Esophagus (tissue), 2 donors: ENCODE measurements around the gene BRD7. TPM values are rescaled to one million over a fixed set of nuclear protein-coding genes. Genes with fewer than 3 reads are reported as not detected.

ENCODE experiments used
- H3K27ac ChIP-seq, 2 donors: one replicate each; pipeline ENCODE4 v1.5.1; 2013; ENCODE audit warnings: low read depth in 2 of 2, mild to moderate bottlenecking in 2 of 2, inconsistent platforms in 1 of 2, low read length in 1 of 2, moderate library complexity in 1 of 2
- H3K27me3 ChIP-seq, 2 donors: one replicate each; pipeline ENCODE4 v1.6.1; 2013; ENCODE audit warnings: low read length in 2 of 2, control low read depth in 1 of 2, mild to moderate bottlenecking in 1 of 2; ENCODE audit not compliant: insufficient read depth in 2 of 2, control insufficient read depth in 1 of 2
- H3K36me3 ChIP-seq, 2 donors: one replicate each; pipeline ENCODE4 v1.6.1; 2013; ENCODE audit warnings: low read length in 1 of 2; ENCODE audit not compliant: control insufficient read depth in 2 of 2, insufficient read depth in 2 of 2
- H3K4me1 ChIP-seq, 2 donors: one replicate each; pipeline ENCODE4 v1.6.1; 2013; ENCODE audit warnings: low read length in 1 of 2; ENCODE audit not compliant: control insufficient read depth in 2 of 2, insufficient read depth in 2 of 2
- H3K4me3 ChIP-seq, 2 donors: one replicate each; pipeline ENCODE4 v1.5.1; 2013; ENCODE audit warnings: low read length in 2 of 2, mild to moderate bottlenecking in 2 of 2, low read depth in 1 of 2, moderate library complexity in 1 of 2
- H3K9me3 ChIP-seq, 2 donors: one replicate each; pipeline ENCODE4 v1.6.1; 2013; ENCODE audit warnings: mild to moderate bottlenecking in 2 of 2, low read depth in 1 of 2, low read length in 1 of 2, moderate library complexity in 1 of 2; ENCODE audit not compliant: control insufficient read depth in 2 of 2, insufficient read depth in 1 of 2
- WGBS, 2 donors: extraction: QIAGEN DNeasy Blood & Tissue Kit; methylation state at CpG; one replicate each; pipeline ENCODE4 v1.1.7; 2013; 5-methylcytosine and 5-hydroxymethylcytosine counted together
- polyA plus RNA-seq, 2 donors: library from polyadenylated mRNA; stranded (reverse); fragments of 200-250 nt; gene quantifications; one replicate each; pipeline ENCODE4 v1.2.3, GENCODE V29; 2013
- donor health status: healthy with polysubstance abuse.
- donor health status: Bipolar disorder and iron deficiency.

The BRD7 gene
- polyA plus RNA-seq, 2 donors = 42.1 to 45.0 TPM

DNA sequence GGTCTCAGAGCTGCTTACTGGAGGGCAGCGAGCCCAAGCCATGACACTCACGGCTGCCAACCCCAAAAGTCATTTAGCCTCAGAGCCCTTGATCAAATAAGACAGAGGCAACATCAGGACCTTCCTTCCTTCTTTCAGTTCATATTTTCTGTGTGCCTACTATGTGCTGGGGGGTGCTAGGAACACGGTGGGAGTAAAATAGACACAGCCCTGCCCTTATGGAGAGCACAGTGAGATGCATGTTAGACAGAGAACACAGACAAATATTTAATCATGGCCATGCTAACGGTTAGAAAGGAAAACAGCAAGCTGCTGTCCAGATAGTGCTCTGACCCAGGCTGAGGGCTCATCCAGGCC lies 4.5 kb upstream of the BRD7 start:
- peaks cover 2% of the 10 kb centered on the region in 2 donors for H3K4me1 ChIP-seq
- no peaks in the 10 kb centered on the region for H3K27me3 ChIP-seq
- WGBS, 2 donors = 52 to 67% methylated on average over 4 of the region's 4 CpGs
- H3K4me3 ChIP-seq = no peak overlapping the region
- H3K27ac ChIP-seq = peak overlapping the region; percentile 9 to 74
- no peaks in the 10 kb centered on the region for H3K36me3 ChIP-seq
- no peaks in the 10 kb centered on the region for H3K9me3 ChIP-seq

DNA sequence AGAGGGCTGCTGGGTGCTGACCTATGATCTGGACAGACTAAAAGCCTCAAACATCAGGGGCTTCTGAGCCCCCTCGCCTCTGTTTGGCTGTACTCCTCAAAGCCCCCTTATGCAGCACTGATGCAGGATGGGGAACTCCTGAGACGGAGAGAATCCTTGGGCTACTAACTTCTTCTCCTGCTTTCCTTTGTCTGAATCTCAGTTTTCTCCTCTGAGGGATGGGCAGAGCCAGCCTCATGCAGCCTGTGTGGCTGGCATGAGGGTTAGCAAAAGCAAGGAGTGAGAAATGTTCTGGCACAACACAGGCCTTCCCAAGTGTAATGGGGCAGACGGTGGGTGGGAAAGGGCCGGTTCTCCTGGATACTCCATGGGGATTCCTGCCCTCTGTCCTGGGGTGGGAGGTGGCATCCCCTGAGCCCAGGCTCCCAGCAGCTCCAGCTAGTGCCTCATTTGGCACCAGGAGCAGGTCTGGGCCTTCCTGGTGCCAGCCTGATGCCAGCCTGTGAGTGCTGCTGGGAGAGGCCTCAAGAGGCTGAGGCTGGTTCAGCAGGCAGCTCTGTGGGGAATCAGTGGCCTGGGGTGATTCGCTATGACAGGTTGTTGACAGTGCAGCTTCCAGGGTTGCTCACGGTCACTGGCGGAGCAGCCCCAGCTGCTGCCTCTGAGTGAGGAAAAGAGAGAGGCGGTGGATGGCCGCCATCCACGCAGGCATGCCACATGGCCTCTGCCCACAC lies 4.0 kb upstream of the BRD7 start:
- H3K27ac ChIP-seq = peak overlapping the region; percentile 9 to 74
- no peak overlapping the region for H3K4me3 ChIP-seq
- WGBS, 2 donors = 56 to 60% methylated on average over 10 of the region's 10 CpGs
- H3K4me1 ChIP-seq = peaks cover 2% of the 10 kb centered on the region in 2 donors
- no peaks in the 10 kb centered on the region for H3K27me3 ChIP-seq
- no peaks in the 10 kb centered on the region for H3K36me3 ChIP-seq
- H3K9me3 ChIP-seq = no peaks in the 10 kb centered on the region

DNA sequence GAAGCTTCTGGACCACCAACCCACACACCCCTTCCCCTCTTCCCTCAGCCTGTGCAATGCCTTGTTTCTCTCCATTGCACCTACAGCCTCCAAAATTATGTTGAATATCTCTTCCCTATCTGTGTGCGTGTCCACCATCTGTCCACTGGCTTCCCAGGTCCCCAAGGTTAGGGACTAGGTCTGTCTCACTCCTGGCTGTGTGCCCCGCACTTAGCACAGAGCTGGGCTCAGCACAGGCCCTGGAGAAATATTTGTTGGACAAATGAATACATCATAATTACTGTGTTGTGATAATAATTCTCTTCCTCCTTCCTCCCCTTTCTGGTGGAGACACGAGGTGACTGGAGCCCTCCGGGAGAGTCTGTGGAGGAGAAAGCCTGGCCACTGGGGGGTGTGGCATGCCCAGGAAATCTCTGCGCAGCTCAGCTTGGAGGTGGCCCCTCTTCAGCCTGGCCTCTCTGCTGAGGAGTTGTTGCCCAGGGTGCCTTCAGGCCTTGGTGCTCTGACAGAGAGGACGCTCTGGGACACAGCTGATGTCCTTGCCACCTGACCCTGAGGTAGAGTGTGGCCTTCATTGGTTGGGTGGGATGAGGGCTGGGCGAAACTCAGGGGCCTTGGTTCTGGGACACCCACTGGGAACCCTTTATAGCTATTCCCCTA lies 3.3 kb upstream of the BRD7 start:
- 72 to 74% methylated on average over 7 of the region's 7 CpGs for WGBS, 2 donors
- Histone ChIP-seq H3K27me3 (no peaks in the 10 kb centered on the region), H3K9me3 (no peaks in the 10 kb centered on the region), H3K4me3 (no peak overlapping the region), H3K4me1 (peaks cover 2% of the 10 kb centered on the region in 2 donors), H3K36me3 (no peaks in the 10 kb centered on the region), H3K27ac (peak overlapping the region in 1 of 2 donors; percentile 74)

DNA sequence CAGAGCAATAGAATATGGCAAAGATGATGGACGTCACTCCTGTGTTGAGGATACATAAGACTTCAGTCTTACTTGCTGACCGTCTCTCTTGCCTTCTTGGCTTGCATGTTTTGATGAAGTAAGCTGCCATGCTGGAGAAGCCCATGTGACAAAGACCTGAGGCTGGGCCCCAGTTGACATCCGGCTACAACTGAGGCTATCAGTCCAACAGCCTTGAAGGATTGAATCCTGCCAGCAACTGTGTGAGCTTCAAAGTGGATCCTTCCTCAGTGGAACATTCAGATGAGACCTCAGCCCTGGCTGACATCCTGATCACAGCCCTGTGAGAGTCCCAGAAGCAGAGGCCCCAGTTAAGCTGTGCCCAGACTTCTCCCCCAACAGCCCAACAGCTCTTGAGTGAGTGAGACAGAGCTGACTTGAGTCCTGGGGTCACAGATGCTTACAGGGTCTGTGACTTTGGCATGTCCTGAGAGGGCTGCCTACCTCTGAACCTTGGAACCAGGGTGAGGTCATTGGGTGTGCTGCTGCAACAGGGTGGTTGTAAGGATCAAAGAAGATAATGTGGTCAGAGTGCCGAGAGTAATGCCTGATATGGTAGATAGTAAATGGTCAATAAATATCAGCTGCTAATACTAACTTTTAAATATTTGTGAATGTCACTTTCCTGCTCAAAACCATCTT lies 2.4 kb upstream of the BRD7 start:
- no peak overlapping the region for H3K27ac ChIP-seq
- H3K4me1 ChIP-seq = peaks cover 2% of the 10 kb centered on the region in 2 donors
- 91 to 96% methylated on average over 4 of the region's 4 CpGs for WGBS, 2 donors
- no peaks in the 10 kb centered on the region for H3K9me3 ChIP-seq
- no peaks in the 10 kb centered on the region for H3K36me3 ChIP-seq
- no peaks in the 10 kb centered on the region for H3K27me3 ChIP-seq
- H3K4me3 ChIP-seq = no peak overlapping the region

DNA sequence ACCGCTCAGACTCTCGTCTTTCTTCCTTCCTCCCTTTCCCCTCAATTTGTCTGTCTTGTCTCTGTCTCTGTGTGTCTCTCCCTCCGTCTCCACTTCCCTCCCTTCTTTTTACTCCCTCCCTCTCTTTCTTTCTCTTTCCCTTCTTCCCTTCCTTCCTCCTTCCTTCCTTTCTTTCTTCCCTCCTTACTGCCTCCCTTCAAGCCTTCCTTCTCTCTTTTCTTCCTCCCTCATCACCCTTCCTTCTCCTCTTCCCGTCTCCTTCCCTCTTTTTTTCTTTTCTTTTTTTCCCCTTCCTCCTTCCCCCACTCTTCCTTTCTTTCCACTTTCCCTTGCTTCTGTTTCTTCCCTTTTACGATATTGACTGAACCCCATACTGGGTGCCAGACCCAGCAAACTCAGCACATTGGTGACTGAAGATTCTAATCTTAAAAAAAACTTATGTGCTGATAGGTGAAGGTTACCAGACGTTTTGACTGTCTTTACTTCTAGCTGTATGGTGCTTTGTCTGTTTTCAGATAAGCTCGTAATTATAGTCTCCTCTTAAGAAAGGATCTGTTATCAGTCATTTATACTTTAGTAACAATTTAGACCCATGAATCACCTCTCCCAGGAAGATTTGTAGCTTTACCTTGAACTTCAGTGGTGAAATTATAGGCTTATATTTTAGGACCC lies 481 bp upstream of the BRD7 start:
- Histone ChIP-seq H3K27ac (no peak overlapping the region), H3K4me3 (peak overlapping the region in 1 of 2 donors; percentile 73), H3K4me1 (peaks cover 2% of the 10 kb centered on the region in 2 donors)

DNA sequence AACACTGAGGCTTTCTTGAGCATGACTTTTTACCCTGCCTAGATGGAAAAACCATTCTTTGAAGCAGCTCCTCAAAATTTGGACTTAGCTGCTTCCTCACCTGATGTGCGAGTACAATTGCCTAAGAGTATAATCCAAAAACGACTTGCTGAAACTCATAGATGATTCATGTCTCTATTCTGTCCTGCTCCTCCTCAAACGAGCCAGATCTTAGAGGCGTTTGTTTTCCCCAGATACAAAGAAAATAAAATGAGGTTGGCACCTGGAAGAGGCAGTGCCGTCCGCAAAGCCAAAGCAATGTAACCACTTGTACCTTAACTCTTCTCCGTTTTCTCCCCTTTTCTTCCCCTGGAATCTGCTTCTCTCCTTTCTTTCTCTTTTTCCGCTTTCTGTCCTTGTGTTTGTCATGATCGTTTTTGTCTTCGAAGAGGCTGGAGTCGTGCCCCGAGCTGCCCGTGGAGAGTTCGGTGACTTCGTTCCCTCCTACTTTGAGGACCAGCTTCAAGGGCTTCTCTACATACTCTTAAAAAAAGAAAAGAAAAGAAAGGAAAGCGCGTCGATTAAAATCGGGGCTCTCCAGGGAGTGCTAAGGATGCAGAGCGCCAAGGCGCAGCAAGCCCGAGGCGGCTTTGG lies 895 bp downstream of the BRD7 start:
- Histone ChIP-seq H3K27me3 (no peaks in the 10 kb centered on the region), H3K36me3 (peaks cover 0 to 7% of the 10 kb centered on the region in 2 donors), H3K4me3 (peak overlapping the region; percentile 73 to 88), H3K27ac (peak overlapping the region; percentile 81 to 94), H3K9me3 (no peaks in the 10 kb centered on the region), H3K4me1 (peaks cover 0 to 2% of the 10 kb centered on the region in 2 donors)
- 3 to 5% methylated on average over 23 of the region's 23 CpGs for WGBS, 2 donors

More for the DNA sequence above, 481 bp upstream of the BRD7 start:
- H3K36me3 ChIP-seq = no peaks in the 10 kb centered on the region
- H3K27me3 ChIP-seq = no peaks in the 10 kb centered on the region
- 24 to 30% methylated on average over 5 to 7 of the region's 7 CpGs for WGBS, 2 donors
- no peaks in the 10 kb centered on the region for H3K9me3 ChIP-seq

DNA sequence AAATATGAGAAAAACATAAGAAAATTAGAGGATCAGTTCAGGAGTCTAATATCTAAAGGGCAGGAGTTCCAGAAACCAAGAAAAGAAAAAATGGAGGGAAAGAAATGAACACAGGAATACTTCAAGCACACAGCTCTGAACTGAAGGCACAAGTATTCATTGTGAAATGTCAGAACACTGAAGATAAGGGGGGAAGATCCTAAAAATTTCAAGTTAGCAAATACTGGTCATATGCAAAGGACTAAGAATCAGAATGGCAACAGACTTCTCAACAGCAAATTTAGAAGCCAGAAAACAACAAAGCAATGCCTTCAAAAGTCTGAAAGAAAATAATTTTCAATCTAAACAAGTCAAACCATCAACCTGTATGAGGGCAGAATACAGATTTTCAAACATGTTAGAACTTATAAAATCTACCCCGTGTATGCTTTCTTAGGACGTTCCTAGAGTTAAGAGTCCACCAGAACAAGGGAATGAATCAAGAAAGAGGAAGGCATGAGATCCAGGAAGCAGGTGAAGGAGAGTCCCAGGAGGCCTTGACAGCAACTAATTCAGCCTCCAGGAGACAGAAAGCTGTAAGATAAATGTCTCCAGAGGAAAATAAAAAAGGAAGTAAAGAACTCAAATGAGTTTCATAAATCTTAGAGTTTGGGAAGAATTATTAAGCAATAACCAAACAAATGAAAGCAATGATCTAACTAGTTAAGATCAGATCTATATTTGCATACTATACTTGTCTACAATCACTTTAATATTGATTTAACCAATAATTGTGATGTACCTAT lies 2.8 kb downstream of the BRD7 start:
- WGBS, 2 donors = 33 to 34% methylated on average over 2 of the region's 2 CpGs
- Histone ChIP-seq H3K9me3 (no peaks in the 10 kb centered on the region), H3K27ac (no peak overlapping the region), H3K4me1 (no peaks in the 10 kb centered on the region), H3K4me3 (no peak overlapping the region), H3K27me3 (no peaks in the 10 kb centered on the region), H3K36me3 (peaks cover 0 to 10% of the 10 kb centered on the region in 2 donors)

DNA sequence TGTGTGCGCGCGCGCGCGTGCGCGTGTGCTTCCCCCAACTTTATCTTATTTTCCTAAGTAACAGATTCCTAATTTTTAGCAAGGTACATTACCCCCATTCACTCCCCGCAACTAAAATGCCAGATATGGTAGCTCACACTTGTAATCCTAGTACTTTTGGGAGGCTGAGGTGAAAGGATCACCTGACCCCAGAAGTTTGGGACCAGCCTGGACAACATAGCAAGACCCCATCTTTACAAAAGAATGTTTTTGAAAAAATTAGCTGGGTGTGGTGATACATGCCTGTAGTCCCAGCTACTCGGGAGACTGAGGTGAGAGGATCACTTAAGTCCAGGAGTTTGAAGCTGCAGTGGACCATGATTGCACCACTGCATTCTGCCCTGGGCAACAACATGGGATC lies 5.1 kb downstream of the BRD7 start:
- no peak overlapping the region for H3K4me3 ChIP-seq
- WGBS, 2 donors = 70 to 84% methylated on average over 10 of the region's 10 CpGs
- no peak overlapping the region for H3K27ac ChIP-seq
- no peaks in the 10 kb centered on the region for H3K4me1 ChIP-seq
- H3K27me3 ChIP-seq = no peaks in the 10 kb centered on the region
- no peaks in the 10 kb centered on the region for H3K9me3 ChIP-seq
- peaks cover 0 to 12% of the 10 kb centered on the region in 2 donors for H3K36me3 ChIP-seq
